AG09319 (cell line): Measurements from ENCODE around the gene TEX29.

Experiments used
- DNase-seq: peaks from one replicate; pipeline ENCODE4 v3.0.0-alpha.2; 2010; ENCODE audit warnings: low read depth; ENCODE audit errors: extremely low read depth
- CTCF ChIP-seq: IDR thresholded peaks from 2 replicates; pipeline ENCODE4 v1.5.1; 2011; ENCODE audit warnings: low read depth, mild to moderate bottlenecking, inconsistent platforms, low read length, moderate library complexity

Gene TEX29

GRCh38 chr13:111326981-111327642 lies 6.7 kb downstream of the TEX29 start:
- TF ChIP-seq CTCF, result no peak
- no peak for DNase-seq

- DNase-seq, result no peak
- TF ChIP-seq CTCF, result no peak
Observed at GRCh38 chr13:111327730-111328573, 7.5 kb downstream of the TEX29 start.

GRCh38 chr13:111328574-111329410 lies 8.3 kb downstream of the TEX29 start:
- TF ChIP-seq CTCF, result no peak
- DNase-seq, result no peak

- no peak for TF ChIP-seq CTCF
- no peak for DNase-seq
Observed at GRCh38 chr13:111329641-111330040, 9.2 kb downstream of the TEX29 start.

- no peak for TF ChIP-seq CTCF
- no peak for DNase-seq
Observed at GRCh38 chr13:111330066-111330610, 9.7 kb downstream of the TEX29 start.

GRCh38 chr13:111335298-111335697 lies 14.9 kb downstream of the TEX29 start:
- DNase-seq, result no peak
- no peak for TF ChIP-seq CTCF
